ENCODE results near the gene ZP4.

ZP4 gene

GRCh38 chr1:237932816-237933215 is 42.1 kb upstream of the ZP4 start:
- H2AFZ ChIP-seq (ENCODE audit: low read length) = no peak overlapping the region
- H4K20me1 ChIP-seq (ENCODE audit: insufficient read depth, low read length) = no peaks in the 10 kb centered on the region
- TF ChIP-seq EZH2 (optimal IDR thresholded peaks at IDR 0.05; ENCODE audit: low read depth, low read length) = no peak
- no peak for TF ChIP-seq CTCF (IDR thresholded peaks at IDR 0.05; ENCODE audit: low read length)
- TF ChIP-seq EZH2phosphoT487 (IDR thresholded peaks at IDR 0.05; ENCODE audit: low read length) = no peak
- H3K4me3 ChIP-seq (ENCODE audit: low read length) = no peak overlapping the region
- no peak overlapping the region for H3K4me2 ChIP-seq (ENCODE audit: low read depth, low read length)
- H3K27me3 ChIP-seq (replicated peaks; ENCODE audit: insufficient read depth, low read length) = no peaks in the 10 kb centered on the region
- H3K79me2 ChIP-seq (ENCODE audit: low read length) = no peaks in the 10 kb centered on the region
- no peak for DNase-seq
- H3K9me3 ChIP-seq (replicated peaks; ENCODE audit: insufficient read depth, low read length) = no peaks in the 10 kb centered on the region
- no peaks in the 10 kb centered on the region for H3K9me2 ChIP-seq (replicated peaks; ENCODE audit: insufficient read depth, low read length)
- H3K36me3 ChIP-seq (replicated peaks; ENCODE audit: insufficient read depth, low read length) = no peaks in the 10 kb centered on the region
- no peaks in the 10 kb centered on the region for H3F3A ChIP-seq (ENCODE audit: insufficient read depth, low read length)
- H3K9ac ChIP-seq (ENCODE audit: low read length) = no peak overlapping the region
- no peak overlapping the region for H3K27ac ChIP-seq (ENCODE audit: low read length)
- H3K4me1 ChIP-seq (ENCODE audit: low read length) = no peaks in the 10 kb centered on the region

- Histone ChIP-seq H3K9ac (ENCODE audit: low read length) (no peak overlapping the region), H3K27ac (ENCODE audit: low read length) (no peak overlapping the region), H3K9me3 (replicated peaks; ENCODE audit: insufficient read depth, low read length) (no peaks in the 10 kb centered on the region), H3K36me3 (replicated peaks; ENCODE audit: insufficient read depth, low read length) (no peaks in the 10 kb centered on the region), H3F3A (ENCODE audit: insufficient read depth, low read length) (no peaks in the 10 kb centered on the region), H4K20me1 (ENCODE audit: insufficient read depth, low read length) (no peaks in the 10 kb centered on the region), H3K4me2 (ENCODE audit: low read depth, low read length) (no peak overlapping the region), H3K27me3 (replicated peaks; ENCODE audit: insufficient read depth, low read length) (no peaks in the 10 kb centered on the region), H3K9me2 (replicated peaks; ENCODE audit: insufficient read depth, low read length) (no peaks in the 10 kb centered on the region), H3K4me1 (ENCODE audit: low read length) (no peaks in the 10 kb centered on the region), H3K4me3 (ENCODE audit: low read length) (no peak overlapping the region), H3K79me2 (ENCODE audit: low read length) (no peaks in the 10 kb centered on the region), H2AFZ (ENCODE audit: low read length) (no peak overlapping the region)
- TF ChIP-seq EZH2 (optimal IDR thresholded peaks at IDR 0.05; ENCODE audit: low read depth, low read length) (no peak), CTCF (IDR thresholded peaks at IDR 0.05; ENCODE audit: low read length) (no peak), EZH2phosphoT487 (IDR thresholded peaks at IDR 0.05; ENCODE audit: low read length) (no peak)
- DNase-seq = no peak
Measured at GRCh38 chr1:237931581-237931980, 40.9 kb upstream of the ZP4 start.

GRCh38 chr1:237927198-237927597 is 36.5 kb upstream of the ZP4 start:
- DNase-seq = no peak
- TF ChIP-seq EZH2phosphoT487 (IDR thresholded peaks at IDR 0.05; ENCODE audit: low read length) (no peak), CTCF (IDR thresholded peaks at IDR 0.05; ENCODE audit: low read length) (no peak), EZH2 (optimal IDR thresholded peaks at IDR 0.05; ENCODE audit: low read depth, low read length) (no peak)
- no peaks in the 10 kb centered on the region for H3K9me2 ChIP-seq (replicated peaks; ENCODE audit: insufficient read depth, low read length)
- no peaks in the 10 kb centered on the region for H3K36me3 ChIP-seq (replicated peaks; ENCODE audit: insufficient read depth, low read length)
- H2AFZ ChIP-seq (ENCODE audit: low read length) = no peak overlapping the region
- H3F3A ChIP-seq (ENCODE audit: insufficient read depth, low read length) = no peaks in the 10 kb centered on the region
- no peak overlapping the region for H3K27ac ChIP-seq (ENCODE audit: low read length)
- H4K20me1 ChIP-seq (ENCODE audit: insufficient read depth, low read length) = no peaks in the 10 kb centered on the region
- no peaks in the 10 kb centered on the region for H3K79me2 ChIP-seq (ENCODE audit: low read length)
- H3K4me1 ChIP-seq (ENCODE audit: low read length) = no peaks in the 10 kb centered on the region
- H3K9me3 ChIP-seq (replicated peaks; ENCODE audit: insufficient read depth, low read length) = no peaks in the 10 kb centered on the region
- no peak overlapping the region for H3K4me2 ChIP-seq (ENCODE audit: low read depth, low read length)
- no peaks in the 10 kb centered on the region for H3K27me3 ChIP-seq (replicated peaks; ENCODE audit: insufficient read depth, low read length)
- H3K9ac ChIP-seq (ENCODE audit: low read length) = no peak overlapping the region
- H3K4me3 ChIP-seq (ENCODE audit: low read length) = no peak overlapping the region

All from MM.1S (cell line).